SK-N-DZ (cell line): ENCODE measurements around the gene LCNL1.

Experiments
- DNase-seq: peaks from one replicate; pipeline ENCODE4 v3.0.0-alpha.2; 2015; ENCODE audit warnings: low spot score

LCNL1 gene

GRCh38 chr9:136958898-136959850 is 23.6 kb upstream of the LCNL1 start:
- DNase-seq: no peak

GRCh38 chr9:136960212-136960937 is 22.4 kb upstream of the LCNL1 start:
- no peak for DNase-seq

GRCh38 chr9:136960938-136961275 is 21.9 kb upstream of the LCNL1 start:
- DNase-seq: no peak

GRCh38 chr9:136961279-136962065 is 21.3 kb upstream of the LCNL1 start:
- no peak for DNase-seq

GRCh38 chr9:136962163-136962562 is 20.6 kb upstream of the LCNL1 start:
- DNase-seq: no peak

- DNase-seq: no peak
These were observed 20.0 kb upstream of the LCNL1 start for GRCh38 chr9:136962701-136963248.

GRCh38 chr9:136963341-136963740 is 19.5 kb upstream of the LCNL1 start:
- no peak for DNase-seq

- DNase-seq: no peak
These were observed 19.0 kb upstream of the LCNL1 start for GRCh38 chr9:136963751-136964150.

GRCh38 chr9:136964171-136964689 is 18.6 kb upstream of the LCNL1 start:
- DNase-seq: no peak

- DNase-seq: no peak
These were observed 17.9 kb upstream of the LCNL1 start for GRCh38 chr9:136964833-136965422.

- DNase-seq: no peak
These were observed 16.9 kb upstream of the LCNL1 start for GRCh38 chr9:136965771-136966484.

- no peak for DNase-seq
These were observed 14.3 kb upstream of the LCNL1 start for GRCh38 chr9:136968333-136969127.

GRCh38 chr9:136969150-136969549 is 13.6 kb upstream of the LCNL1 start:
- no peak for DNase-seq

- DNase-seq: no peak
These were observed 13.0 kb upstream of the LCNL1 start for GRCh38 chr9:136969774-136970173.

GRCh38 chr9:136970361-136970760 is 12.4 kb upstream of the LCNL1 start:
- DNase-seq: no peak

- no peak for DNase-seq
These were observed 11.0 kb upstream of the LCNL1 start for GRCh38 chr9:136971746-136972145.

- DNase-seq: no peak
These were observed 10.5 kb upstream of the LCNL1 start for GRCh38 chr9:136972335-136972734.

GRCh38 chr9:136972743-136973142 is 10.1 kb upstream of the LCNL1 start:
- no peak for DNase-seq
